GM12864 (cell line): Measurements from ENCODE around the gene PRPF19.
A peak's percentile ranks its signal among the peaks of the same experiment; 100 is the strongest.

Experiments used
- DNase-seq: peaks from one replicate; pipeline ENCODE4 v3.0.0-alpha.2; 2011; ENCODE audit warnings: low read depth
- H3K4me3 ChIP-seq: 2 replicates; pipeline ENCODE4 v1.5.1; 2011; ENCODE audit warnings: mild to moderate bottlenecking, low read depth, low read length, control low read depth
- TF ChIP-seq, protein P1 (sequence below): IDR thresholded peaks from 2 replicates; pipeline ENCODE4 v1.5.1; 2011; ENCODE audit warnings: low read depth, mild to moderate bottlenecking, moderate library complexity, low read length, control low read depth, inconsistent platforms; ENCODE audit errors: missing control alignments

PRPF19 gene

DNA sequence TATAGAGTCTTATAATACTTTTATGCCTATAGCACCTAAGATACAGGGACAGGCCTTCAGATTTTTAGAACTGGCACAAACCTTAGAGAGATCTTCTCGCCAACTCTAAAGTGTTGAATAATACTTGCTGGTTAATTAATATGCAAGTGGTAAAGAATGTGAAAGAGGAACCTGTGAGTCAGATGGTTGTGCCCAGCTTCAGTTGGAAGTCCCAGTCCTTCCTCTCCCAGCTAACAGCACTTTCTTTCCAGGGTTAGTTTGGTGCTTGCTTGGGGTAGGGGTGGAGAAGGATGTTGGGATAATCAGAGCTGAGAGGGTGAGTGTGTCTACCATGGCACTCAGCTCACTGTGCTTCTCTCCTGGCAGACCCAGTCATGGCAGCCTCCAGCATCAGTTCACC, 12.9 kb upstream of the PRPF19 start:
- DNase-seq, result no peak
- no peak overlapping the region for H3K4me3 ChIP-seq
- TF ChIP-seq, protein P1, sequence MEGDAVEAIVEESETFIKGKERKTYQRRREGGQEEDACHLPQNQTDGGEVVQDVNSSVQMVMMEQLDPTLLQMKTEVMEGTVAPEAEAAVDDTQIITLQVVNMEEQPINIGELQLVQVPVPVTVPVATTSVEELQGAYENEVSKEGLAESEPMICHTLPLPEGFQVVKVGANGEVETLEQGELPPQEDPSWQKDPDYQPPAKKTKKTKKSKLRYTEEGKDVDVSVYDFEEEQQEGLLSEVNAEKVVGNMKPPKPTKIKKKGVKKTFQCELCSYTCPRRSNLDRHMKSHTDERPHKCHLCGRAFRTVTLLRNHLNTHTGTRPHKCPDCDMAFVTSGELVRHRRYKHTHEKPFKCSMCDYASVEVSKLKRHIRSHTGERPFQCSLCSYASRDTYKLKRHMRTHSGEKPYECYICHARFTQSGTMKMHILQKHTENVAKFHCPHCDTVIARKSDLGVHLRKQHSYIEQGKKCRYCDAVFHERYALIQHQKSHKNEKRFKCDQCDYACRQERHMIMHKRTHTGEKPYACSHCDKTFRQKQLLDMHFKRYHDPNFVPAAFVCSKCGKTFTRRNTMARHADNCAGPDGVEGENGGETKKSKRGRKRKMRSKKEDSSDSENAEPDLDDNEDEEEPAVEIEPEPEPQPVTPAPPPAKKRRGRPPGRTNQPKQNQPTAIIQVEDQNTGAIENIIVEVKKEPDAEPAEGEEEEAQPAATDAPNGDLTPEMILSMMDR, result no peak

DNA sequence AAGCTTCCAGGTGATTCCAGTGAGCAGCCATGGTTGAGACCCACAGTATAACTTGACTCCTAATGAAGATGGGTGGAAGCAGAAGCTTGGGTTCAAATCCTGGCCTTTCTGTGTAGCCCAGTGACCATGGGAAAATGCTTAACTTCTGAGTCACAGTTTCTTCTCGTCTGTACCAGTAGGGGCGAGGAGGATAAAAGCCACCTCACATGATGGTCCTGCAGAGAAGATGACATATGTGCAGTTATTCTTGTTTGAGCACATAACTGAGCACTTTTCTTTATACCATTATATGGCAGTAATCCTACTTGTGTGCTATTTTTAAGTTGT, 12.5 kb upstream of the PRPF19 start:
- no peak overlapping the region for H3K4me3 ChIP-seq
- no peak for DNase-seq
- TF ChIP-seq, protein P1, result no peak

DNA sequence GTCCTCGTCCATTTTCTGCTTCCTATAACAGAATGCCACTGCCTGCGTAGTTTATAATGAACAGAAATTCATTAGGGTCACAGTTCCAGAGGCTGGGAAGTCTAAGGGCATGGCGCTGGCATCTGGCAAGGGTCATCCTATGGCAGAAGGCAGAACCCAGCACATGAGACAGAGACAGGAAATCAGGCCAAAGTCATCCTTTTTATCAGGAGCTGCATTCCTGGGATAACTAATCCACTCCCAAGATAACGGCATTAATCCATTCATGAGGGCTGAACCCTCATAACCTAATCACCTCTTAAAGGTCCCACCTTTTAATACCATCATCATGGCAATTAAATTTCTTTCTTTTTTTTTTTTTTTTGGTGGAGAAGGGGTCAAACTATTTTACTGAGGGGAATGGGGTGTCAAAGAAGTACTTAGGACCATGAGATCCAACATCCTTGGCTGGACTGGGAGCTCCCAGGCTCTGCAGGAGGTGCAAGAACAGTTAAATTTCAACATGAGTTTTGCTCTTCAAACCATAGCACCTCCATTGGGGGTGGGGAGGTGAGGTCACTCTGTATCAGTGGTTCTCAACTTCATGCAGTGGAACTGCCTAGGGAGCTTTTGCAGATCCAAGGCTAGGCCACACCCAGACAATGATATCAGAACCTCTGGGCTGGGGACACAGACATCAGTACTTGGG, 12.0 kb upstream of the PRPF19 start:
- TF ChIP-seq, protein P1, result no peak
- no peak overlapping the region for H3K4me3 ChIP-seq
- no peak for DNase-seq

DNA sequence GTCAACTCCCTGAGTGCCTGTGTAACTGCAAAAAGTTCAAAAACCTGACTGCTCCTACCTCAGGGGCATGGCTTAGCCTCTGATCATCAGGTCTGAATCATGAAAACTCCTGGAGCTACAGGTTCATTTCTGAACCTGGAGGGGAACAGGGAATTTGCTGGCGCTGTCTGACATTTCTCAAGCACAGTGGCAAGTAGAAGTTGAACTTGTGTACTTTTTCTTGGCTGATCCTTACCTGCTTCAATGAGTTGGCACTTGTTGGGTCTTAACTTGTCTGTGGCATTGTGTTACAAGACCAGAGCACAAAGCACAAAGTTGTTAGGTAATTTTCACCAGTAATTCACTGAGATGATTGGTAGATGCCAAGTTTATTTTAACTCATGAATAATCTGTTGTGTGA, 10.9 kb upstream of the PRPF19 start:
- TF ChIP-seq, protein P1, result no peak
- H3K4me3 ChIP-seq, result no peak overlapping the region
- DNase-seq, result no peak

DNA sequence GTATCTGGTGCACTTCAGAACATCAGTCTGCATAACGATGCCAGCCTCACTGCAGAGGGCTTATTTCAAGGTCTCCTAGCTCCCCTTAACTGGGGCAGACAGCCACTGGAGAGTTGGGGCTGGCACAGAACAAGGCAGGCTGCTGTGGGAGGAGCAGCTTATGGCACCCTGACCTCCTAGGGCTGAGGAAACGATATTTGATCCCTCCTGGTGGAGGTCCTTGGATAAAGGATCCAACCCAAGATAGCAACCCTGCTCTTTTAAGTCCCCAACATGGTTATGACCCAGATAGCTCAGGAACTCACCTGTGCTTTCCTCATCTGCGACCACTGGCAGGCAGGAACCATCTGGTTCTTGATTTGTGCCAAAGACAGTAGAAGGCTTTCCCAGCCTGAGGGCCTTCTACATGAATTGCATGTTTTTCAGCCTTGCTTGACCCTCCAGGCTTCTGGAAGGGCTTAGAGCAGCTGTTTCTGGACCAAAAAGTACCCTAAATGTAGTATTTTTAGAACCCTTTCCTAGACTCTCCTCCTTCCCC, 10.4 kb upstream of the PRPF19 start:
- TF ChIP-seq, protein P1, result no peak
- no peak overlapping the region for H3K4me3 ChIP-seq
- no peak for DNase-seq

DNA sequence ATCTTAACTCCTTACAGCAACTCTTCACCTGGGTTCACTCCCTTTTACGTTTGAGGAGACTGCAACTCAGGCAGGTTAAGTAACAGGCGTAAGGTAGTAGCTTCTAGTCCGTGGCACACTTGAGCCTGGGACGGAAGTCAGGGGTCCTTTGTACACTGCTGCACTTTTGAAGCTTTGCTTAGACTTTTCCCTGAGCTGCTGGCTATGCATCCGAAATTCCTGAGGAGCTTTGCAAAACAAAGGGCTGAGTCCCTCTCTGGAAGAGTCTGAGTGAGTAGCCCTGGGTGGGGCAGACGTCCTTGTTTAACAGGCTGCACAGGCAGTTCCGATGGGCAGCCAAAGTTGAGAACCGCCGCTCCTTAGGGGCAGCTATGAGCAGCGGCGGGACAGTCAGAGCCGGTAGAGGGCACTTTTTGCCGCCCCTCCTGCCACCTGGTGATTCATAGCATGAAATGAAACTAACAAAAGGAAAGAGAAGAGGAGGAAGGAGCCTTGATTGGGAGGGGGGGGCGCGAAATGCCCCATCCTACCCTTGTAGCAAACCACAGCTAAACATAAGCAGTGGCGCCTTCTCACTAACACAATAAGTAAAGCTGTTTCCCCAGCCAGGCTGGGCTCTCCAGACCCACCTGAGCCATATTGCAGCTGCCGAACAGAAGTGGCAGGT, 9.0 kb upstream of the PRPF19 start:
- H3K4me3 ChIP-seq, result peak overlapping the region; percentile 70
- peak; percentile 68 for DNase-seq
- TF ChIP-seq, protein P1, result peak; percentile 23
